HG03571 (cell line): Measurements from ENCODE around the gene SEMA6B.
"Not testable (repeated sequence)": the region's sequence is repeated elsewhere in the genome, so short reads cannot be mapped to it uniquely, and the experiment has no call there.

Source experiments
- ATAC-seq: cut with Tn5 transposase; IDR thresholded peaks from one replicate; pipeline ENCODE4 v1.9.1; 2021; ENCODE audit not compliant: unreplicated experiment

The SEMA6B gene

GRCh38 chr19:4575267-4576015 is 16.0 kb upstream of the SEMA6B start:
- no peak for ATAC-seq

DNA sequence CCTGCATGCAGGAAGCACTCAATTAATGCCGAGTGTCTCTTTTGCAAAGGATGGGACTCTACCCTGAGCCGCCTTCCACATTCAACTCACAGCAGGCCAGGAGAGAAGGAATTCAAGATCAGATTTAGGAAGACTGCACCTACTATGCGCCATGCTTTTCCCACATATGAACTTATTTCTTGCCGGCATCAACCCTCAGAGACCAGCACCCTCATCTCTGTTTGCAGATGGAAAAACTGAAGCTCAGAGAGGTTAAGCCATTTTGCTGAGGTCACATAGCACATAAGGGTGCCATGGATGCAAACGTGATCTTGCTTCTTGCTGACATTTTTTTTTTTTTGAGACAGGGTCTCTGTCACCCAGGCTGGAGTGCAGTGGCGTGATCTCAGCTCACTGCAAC is 14.2 kb upstream of the SEMA6B start:
- ATAC-seq, result no peak

GRCh38 chr19:4571305-4571917 is 11.9 kb upstream of the SEMA6B start:
- ATAC-seq, result no peak

DNA sequence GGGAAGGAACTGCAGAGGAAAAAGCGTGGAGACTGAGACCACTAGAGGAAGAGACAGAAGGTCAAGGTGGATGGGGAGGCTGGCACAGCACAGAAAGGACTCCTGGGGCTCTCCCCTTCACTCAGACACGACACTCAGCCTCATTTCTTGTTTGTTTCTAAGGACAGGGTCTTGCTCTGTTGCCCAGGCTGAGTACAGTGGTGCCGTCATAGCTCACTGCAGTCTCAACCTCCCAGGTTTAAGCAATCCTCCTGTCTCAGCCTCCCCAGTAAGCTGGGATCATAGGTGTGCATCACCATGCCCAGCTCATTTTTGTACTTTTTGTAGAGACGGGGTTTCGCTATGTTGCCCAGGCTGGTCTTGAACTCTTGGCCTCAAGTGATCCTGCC is 11.4 kb upstream of the SEMA6B start:
- ATAC-seq, result no peak

DNA sequence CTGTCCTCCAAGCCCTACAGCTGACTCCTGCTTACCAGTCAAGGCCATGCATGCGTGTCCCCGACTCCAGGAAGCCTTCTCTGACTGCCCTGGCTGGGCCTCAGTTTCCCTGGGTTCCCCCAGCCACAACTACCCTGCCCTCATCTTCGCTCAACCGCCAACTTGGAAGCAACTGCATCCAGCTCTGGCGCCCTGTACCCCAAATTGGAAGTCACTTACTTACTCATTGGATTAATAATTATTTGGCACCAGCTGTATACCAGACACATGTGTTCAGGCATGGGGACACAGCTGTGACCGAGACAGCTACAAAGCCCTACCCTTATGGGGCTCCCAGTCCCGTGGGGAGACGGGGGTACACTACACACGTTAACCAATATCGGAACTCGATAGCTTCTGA is 10.9 kb upstream of the SEMA6B start:
- no peak for ATAC-seq

- no peak for ATAC-seq
Observed at GRCh38 chr19:4568886-4569285, 9.4 kb upstream of the SEMA6B start.

GRCh38 chr19:4567584-4568071 is 8.1 kb upstream of the SEMA6B start:
- ATAC-seq, result no peak

DNA sequence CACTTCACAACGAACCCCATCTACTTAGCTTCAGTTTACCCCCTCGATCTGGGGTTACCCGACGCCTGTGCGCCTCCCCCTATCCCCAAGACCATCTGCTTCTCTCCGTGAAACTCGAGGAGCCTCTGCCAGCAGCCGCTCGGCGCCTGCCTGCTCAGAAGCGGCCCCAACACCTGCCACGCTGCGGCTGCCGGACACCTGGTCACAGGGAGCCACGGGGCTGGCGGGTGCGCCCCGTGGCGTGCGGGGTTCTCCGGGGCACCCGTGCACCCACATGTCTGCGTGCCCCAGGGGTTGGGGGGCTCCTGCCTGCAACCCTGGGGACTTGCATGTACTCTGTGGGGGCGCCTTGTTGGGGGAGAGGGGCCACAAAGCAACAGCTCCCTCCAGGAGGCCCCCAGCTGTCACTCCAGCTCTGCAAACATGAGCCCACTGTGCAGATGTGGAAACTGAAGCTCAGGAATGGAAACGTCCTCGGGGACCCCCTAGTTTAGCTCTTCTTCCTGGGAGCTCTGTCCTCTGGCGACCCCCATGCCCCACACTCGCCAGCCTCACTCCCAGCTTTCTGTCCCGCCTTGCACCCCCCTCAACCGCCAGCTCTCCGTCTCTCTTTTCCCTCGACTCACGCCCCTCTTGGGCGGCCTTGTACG is 7.0 kb upstream of the SEMA6B start:
- no peak for ATAC-seq

DNA sequence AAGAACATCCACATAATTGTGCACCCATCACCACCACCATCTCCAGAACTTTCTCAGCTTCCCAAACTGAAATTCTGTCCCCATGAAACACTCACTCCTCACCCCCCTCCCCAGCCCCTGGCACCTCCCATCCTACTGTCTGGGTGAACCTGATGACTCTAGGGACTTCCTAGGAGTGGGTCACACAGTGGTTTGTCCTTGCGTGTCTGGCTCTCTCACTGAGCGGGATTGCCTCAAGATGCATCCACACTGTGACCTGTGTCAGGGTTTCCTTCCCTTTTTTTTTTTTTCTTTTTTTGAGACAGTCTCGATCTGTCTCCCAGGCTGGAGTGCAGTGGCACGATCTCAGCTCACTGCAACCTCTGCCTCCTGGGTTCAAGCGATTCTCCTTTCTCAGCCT is 4.1 kb upstream of the SEMA6B start:
- ATAC-seq, result not testable (repeated sequence)

DNA sequence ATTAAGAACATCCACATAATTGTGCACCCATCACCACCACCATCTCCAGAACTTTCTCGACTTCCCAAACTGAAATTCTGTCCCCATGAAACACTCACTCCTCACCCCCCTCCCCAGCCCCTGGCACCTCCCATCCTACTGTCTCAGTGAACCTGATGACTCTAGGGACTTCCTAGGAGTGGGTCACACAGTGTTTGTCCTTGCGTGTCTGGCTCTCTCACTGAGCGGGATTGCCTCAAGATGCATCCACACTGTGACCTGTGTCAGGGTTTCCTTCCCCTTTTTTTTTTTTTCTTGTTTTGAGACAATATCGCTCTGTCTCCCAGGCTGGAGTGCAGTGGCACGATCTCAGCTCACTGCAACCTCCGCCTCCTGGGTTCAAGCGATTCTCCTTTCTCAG is 2.6 kb upstream of the SEMA6B start:
- not testable (repeated sequence) for ATAC-seq

DNA sequence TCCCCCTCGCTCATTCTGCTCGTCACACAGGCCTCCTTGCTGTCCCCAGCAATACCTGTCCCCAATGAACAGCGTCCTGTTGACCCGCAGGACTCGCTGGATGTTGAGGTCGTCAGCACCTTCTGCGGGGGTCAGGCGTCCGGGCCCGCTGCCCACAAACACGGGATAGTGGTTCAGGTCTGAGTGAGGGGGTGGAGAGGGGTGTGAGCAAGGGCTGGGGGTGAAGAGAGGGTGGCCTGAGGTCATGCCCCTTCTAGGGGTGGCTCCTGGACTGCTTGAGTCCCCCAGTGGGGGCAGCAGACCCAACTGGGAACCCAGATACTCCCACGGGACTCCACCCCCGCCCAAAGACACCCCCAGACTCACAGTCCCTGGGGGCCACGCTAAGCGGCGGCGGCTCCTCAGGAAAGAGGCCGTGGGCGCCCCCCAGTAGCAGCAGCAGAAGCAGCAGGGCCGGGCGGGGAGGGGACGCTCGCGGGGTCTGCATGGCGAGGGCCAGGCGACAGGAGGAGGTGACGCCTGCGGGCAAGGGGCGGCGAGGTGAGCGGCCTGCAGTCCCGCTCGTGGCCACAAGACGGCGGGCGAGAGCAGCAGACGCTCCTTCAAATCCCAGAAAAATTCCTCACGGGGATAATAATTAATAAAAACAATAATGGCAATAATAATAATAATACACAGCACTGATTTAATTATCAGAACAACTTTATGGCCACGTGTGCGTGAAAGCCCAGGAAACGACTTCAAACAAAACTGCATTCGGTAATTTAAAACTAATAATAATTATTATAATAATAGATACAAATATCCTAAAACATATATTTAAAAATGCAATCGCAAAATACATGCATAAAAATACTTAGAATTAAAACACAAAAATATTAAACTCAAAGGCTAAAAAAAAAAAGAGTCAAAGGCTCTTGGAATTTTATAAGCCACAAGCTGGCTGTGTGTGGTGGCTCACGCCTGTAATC is 1.2 kb downstream of the SEMA6B start:
- no peak for ATAC-seq

GRCh38 chr19:4557144-4557970 is 2.1 kb downstream of the SEMA6B start:
- no peak for ATAC-seq

GRCh38 chr19:4556597-4557127 is 2.8 kb downstream of the SEMA6B start:
- no peak for ATAC-seq

- ATAC-seq, result no peak
Observed at GRCh38 chr19:4555657-4556561, 3.6 kb downstream of the SEMA6B start.

DNA sequence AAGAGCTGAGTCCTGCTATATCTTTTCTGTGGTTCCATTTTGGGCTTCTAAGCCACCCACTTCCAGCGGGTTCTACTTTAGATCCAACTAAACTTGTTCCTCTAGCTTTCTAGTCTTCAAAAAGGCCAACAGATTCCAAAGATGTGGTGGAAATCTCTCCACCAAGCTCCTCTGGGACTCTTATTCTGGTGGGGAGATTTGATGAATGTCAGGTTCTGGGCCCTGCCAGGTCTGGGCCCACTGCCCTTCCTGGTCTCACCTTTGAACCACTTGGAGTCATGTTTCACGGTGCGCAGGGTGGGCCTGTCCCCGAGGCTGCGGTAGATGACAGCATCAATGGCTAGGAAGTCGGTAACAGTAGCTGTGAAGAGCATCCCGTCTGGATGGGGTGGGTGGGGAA is 4.8 kb downstream of the SEMA6B start:
- ATAC-seq, result no peak

DNA sequence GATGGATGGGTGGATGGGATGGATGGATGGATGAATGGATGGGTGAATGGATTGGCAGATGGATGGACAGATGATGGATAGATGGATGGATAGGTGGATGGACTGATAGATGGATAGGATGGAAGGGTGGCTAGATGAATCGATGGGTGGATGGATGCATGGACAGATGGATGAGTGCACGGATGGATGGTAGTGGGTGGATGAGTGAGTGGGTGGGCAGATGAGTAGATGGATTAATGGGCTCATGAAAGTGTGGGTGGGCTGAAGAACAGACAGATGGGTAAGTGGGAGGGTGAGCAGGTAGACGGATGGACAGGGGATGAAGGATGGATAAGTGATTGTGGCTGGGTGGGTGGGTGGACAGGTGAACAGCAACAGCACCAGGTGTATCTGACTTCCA is 5.7 kb downstream of the SEMA6B start:
- ATAC-seq, result no peak

DNA sequence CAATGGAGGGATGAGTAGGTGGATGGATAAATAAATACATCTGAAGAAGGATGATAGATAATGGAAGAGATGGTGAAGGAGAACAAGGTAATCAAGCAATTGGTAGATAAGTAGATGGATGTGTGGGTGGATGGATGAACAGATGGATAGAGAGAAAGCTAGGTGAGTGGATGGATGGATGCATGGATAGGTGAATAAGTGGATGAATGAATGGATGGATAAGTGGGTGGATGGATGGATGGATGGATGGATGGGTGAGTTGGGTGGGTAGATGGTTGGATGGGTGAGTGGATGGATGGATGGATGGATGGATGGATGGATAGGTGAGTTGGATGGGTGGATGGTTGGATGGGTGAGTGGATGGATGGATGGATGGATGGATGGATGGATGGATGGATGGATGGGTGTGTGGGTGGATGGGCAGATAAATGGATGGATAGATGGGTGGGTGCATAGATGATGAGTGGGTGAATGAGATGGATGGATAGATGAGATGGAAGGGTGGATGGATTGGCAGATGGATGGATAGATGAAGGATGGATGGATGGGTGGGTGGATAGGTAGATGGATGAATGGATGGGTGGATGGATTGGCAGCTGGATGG is 6.3 kb downstream of the SEMA6B start:
- ATAC-seq, result no peak

- ATAC-seq, result no peak
Observed at GRCh38 chr19:4552525-4552819, 7.0 kb downstream of the SEMA6B start.
